ENCODE measurements around the gene PFDN6. TPM values are rescaled to one million over a fixed set of nuclear protein-coding genes. Genes with fewer than 3 reads are reported as not detected.
A peak's percentile ranks its signal among the peaks of the same experiment; 100 is the strongest.

Gene PFDN6
- total RNA-seq, 1 experiment from 2014 or later = 90.5 TPM

GRCh38 chr6:33315793-33316602 is 26.6 kb downstream of the PFDN6 start:
- no peak overlapping the region for H2AFZ ChIP-seq (ENCODE audit: low read depth, low read length, poor library complexity, severe bottlenecking)
- H3K9me3 ChIP-seq (ENCODE audit: control insufficient read depth in 1 of 2, insufficient read depth in 1 of 2, low read depth in 1 of 2, low read length in 2 of 2) = no peaks in the 10 kb centered on the region
- TF ChIP-seq YY1 (IDR thresholded peaks at IDR 0.05; ENCODE audit: extremely low read depth, insufficient replicate concordance, low read depth, low read length) (no peak), RAD21 (IDR thresholded peaks at IDR 0.05; ENCODE audit: low read depth) (no peak), CTCF (IDR thresholded peaks at IDR 0.05 in 2 of 3, conservative IDR thresholded peaks at IDR 0.05 in 1 of 3; ENCODE audit: borderline replicate concordance in 1 of 3, insufficient read depth in 1 of 3, low read depth in 2 of 3, low read length in 2 of 3) (no peak), ZNF274 (IDR thresholded peaks at IDR 0.05; ENCODE audit: low read depth, low read length) (no peak), ZFX (IDR thresholded peaks at IDR 0.05) (no peak), ATF3 (IDR thresholded peaks at IDR 0.05) (no peak), EGR1 (IDR thresholded peaks at IDR 0.05; ENCODE audit: low read depth) (no peak), CBX3 (IDR thresholded peaks at IDR 0.05; ENCODE audit: low read depth) (no peak), POLR2A (IDR thresholded peaks at IDR 0.05; ENCODE audit: borderline replicate concordance, extremely low read depth, insufficient read depth, insufficient read length) (no peak), REST (IDR thresholded peaks at IDR 0.05; ENCODE audit: low read depth) (no peak), MAX (IDR thresholded peaks at IDR 0.05) (no peak), SRF (IDR thresholded peaks at IDR 0.05; ENCODE audit: low read depth) (no peak)
- no peak for ATAC-seq
- peaks cover 44% of the 10 kb centered on the region for H3K79me2 ChIP-seq (ENCODE audit: insufficient read depth, low read length)
- H3K4me3 ChIP-seq (replicated peaks in 1 of 2; ENCODE audit: low read depth in 1 of 2, low read length in 2 of 2) = no peak overlapping the region
- no peak for DNase-seq (ENCODE audit: low read depth, low spot score)
- H3K4me1 ChIP-seq (ENCODE audit: control insufficient read depth in 1 of 2, insufficient read depth in 2 of 2, low read length in 2 of 2) = peaks cover 43 to 64% of the 10 kb centered on the region in 2 experiments
- intact Hi-C loops (cut with micrococcal nuclease) = loop anchor here (2.0 kb wide), 1 partner anchor 17 kb away; the partner anchor contains the start of gene RGL2
- POLR2A ChIA-PET = interaction anchor here (2.3 kb wide), 1 partner anchor 39 kb away, joined by 8 read pairs; the partner anchor contains the start of gene B3GALT4
- no peak overlapping the region for H3K4me2 ChIP-seq (ENCODE audit: low read length)
- peak overlapping the region; percentile 89; the same call in 1 of the 2 replicates for H3K27ac ChIP-seq (ENCODE audit: low read depth, low read length)
- no peaks in the 10 kb centered on the region for H3K27me3 ChIP-seq (ENCODE audit: insufficient read depth, low read length)
- RAD21 ChIA-PET (ENCODE audit: low non-redundant PET in 1 of 2, low total read pairs in 2 of 2, uncharacterized antibody in 2 of 2, unreplicated experiment in 2 of 2) = no interaction called here
- no peaks in the 10 kb centered on the region for H4K20me1 ChIP-seq (ENCODE audit: insufficient read depth)
- BruUV-seq (replicated peaks) = no TSS peak
- peaks cover 22 to 28% of the 10 kb centered on the region in 2 experiments; a peak in 3 of 4 replicates for H3K36me3 ChIP-seq (ENCODE audit: control insufficient read depth in 1 of 2, insufficient read depth in 2 of 2, low read length in 2 of 2)
- H3K9me2 ChIP-seq (ENCODE audit: insufficient read depth) = no peaks in the 10 kb centered on the region
- CTCF ChIA-PET = no interaction called here
- no peak overlapping the region for H3K9ac ChIP-seq (ENCODE audit: low read length)
